Natural killer cell (primary cell): ENCODE results near the gene PCBD1. TPM values are rescaled to one million over a fixed set of nuclear protein-coding genes. Genes with fewer than 3 reads are reported as not detected.

Source experiments
- ATAC-seq, 3 donors: fragments of 150-1000 bp in 2 of 3; fragments of 200-7000 bp in 1 of 3; cut with Tn5 transposase; 1 replicate in 1 of 3; 2 replicates in 2 of 3; pipeline ENCODE4 v1.10.0; 2021; ENCODE audit warnings: mild to moderate bottlenecking in 2 of 3, moderate library complexity in 2 of 3
- DNase-seq, 2 donors: peaks; one replicate each; pipeline versions ENCODE4 v3.0.0 to v3.0.0-alpha.2; 2013 to 2021; ENCODE audit warnings: mixed read lengths in 1 of 2
- H3K27ac ChIP-seq: one replicate; pipeline ENCODE4 v1.5.1; 2013; ENCODE audit warnings: mild to moderate bottlenecking, low read length
- H3K27me3 ChIP-seq: one replicate; pipeline ENCODE4 v1.6.1; 2013; ENCODE audit warnings: low read length; ENCODE audit not compliant: control insufficient read depth, insufficient read depth
- H3K36me3 ChIP-seq: one replicate; pipeline ENCODE4 v1.6.1; 2013; ENCODE audit warnings: low read length; ENCODE audit not compliant: control insufficient read depth, insufficient read depth
- H3K4me1 ChIP-seq: one replicate; pipeline ENCODE4 v1.6.1; 2013; ENCODE audit warnings: low read length; ENCODE audit not compliant: control insufficient read depth, insufficient read depth
- H3K4me3 ChIP-seq: one replicate; pipeline ENCODE4 v1.5.1; 2013; ENCODE audit warnings: low read length
- H3K9me3 ChIP-seq: one replicate; pipeline ENCODE4 v1.6.1; 2013; ENCODE audit warnings: low read length; ENCODE audit not compliant: control insufficient read depth, insufficient read depth
- H3K27ac Mint-ChIP-seq, 2 donors: one replicate each; pipeline ENCODE4 v1.8.0; 2022; ENCODE audit warnings: mild to moderate bottlenecking in 2 of 2, mixed read lengths in 2 of 2, moderate library complexity in 1 of 2
- H3K27me3 Mint-ChIP-seq, 2 donors: one replicate each; pipeline ENCODE4 v1.8.0; 2022; ENCODE audit warnings: low read depth in 2 of 2, mixed read lengths in 2 of 2
- H3K36me3 Mint-ChIP-seq: one replicate; pipeline ENCODE4 v1.8.0; 2022; ENCODE audit warnings: mixed read lengths
- H3K4me1 Mint-ChIP-seq, 2 donors: one replicate each; pipeline ENCODE4 v1.8.0; 2022; ENCODE audit warnings: mixed read lengths in 2 of 2
- H3K4me3 Mint-ChIP-seq: one replicate; pipeline ENCODE4 v1.8.0; 2022; ENCODE audit warnings: mild to moderate bottlenecking, moderate library complexity, mixed read lengths
- H3K9me3 Mint-ChIP-seq, 2 donors: one replicate each; pipeline ENCODE4 v1.8.0; 2022; ENCODE audit warnings: mixed read lengths in 2 of 2
- CTCF ChIP-seq: fragments of 200-600 bp; IDR thresholded peaks from one replicate; pipeline ENCODE4 v1.8.0; 2022; ENCODE audit warnings: antibody characterized with exemption
- WGBS: methylation state at CpG from one replicate; pipeline ENCODE4 v1.1.7; 2013; ENCODE audit warnings: missing lambda C conversion rate; ENCODE audit not compliant: insufficient coverage; 5-methylcytosine and 5-hydroxymethylcytosine counted together
- intact Hi-C: fragments of 100-400 bp; cut with micrococcal nuclease; formaldehyde crosslinking; loops from one replicate; pipeline ENCODE4 v1.14.2; 2022
- total RNA-seq, 4 donors: library from RNA; stranded (reverse); fragments of 120-200 nt in 1 of 4; gene quantifications; one replicate each; pipeline versions ENCODE4 v1.2.3 to v1.2.4, GENCODE V29; 2013 to 2022

The PCBD1 gene
- total RNA-seq, 3 donors from 2014 or later (not counting 1 experiment from before 2014, with no cell fraction given), result 7.2 to 15.3 (median 10.4) TPM

- no peaks in the 10 kb centered on the region for H3K4me1 Mint-ChIP-seq
- no peaks in the 10 kb centered on the region for H3K36me3 Mint-ChIP-seq
- H3K9me3 Mint-ChIP-seq, result no peaks in the 10 kb centered on the region
- WGBS, result 94% methylated on average over 10 of the region's 10 CpGs
- Histone ChIP-seq H3K4me3 (no peak overlapping the region), H3K27ac (no peak overlapping the region), H3K36me3 (no peaks in the 10 kb centered on the region), H3K4me1 (no peaks in the 10 kb centered on the region), H3K9me3 (no peaks in the 10 kb centered on the region), H3K27me3 (no peaks in the 10 kb centered on the region)
- no peak overlapping the region for H3K27ac Mint-ChIP-seq
- no peak for ATAC-seq
- no peak overlapping the region for H3K4me3 Mint-ChIP-seq
- TF ChIP-seq CTCF, result no peak
- intact Hi-C loops, result no loop called here
- H3K27me3 Mint-ChIP-seq, result peaks cover 0 to 2% of the 10 kb centered on the region in 2 donors
- no peak for DNase-seq
Observed at GRCh38 chr10:70935631-70936030, 47.3 kb upstream of the PCBD1 start.

GRCh38 chr10:70935125-70935625 lies 46.8 kb upstream of the PCBD1 start:
- DNase-seq (no peak), ATAC-seq (no peak)
- intact Hi-C loops, result no loop called here
- Histone ChIP-seq H3K27me3 (no peaks in the 10 kb centered on the region), H3K36me3 (no peaks in the 10 kb centered on the region), H3K4me1 (no peaks in the 10 kb centered on the region), H3K4me3 (no peak overlapping the region), H3K9me3 (no peaks in the 10 kb centered on the region), H3K27ac (no peak overlapping the region)
- peaks cover 0 to 2% of the 10 kb centered on the region in 2 donors for H3K27me3 Mint-ChIP-seq
- no peak overlapping the region for H3K27ac Mint-ChIP-seq
- no peaks in the 10 kb centered on the region for H3K4me1 Mint-ChIP-seq
- no peak for TF ChIP-seq CTCF
- no peaks in the 10 kb centered on the region for H3K9me3 Mint-ChIP-seq
- WGBS, result 91% methylated on average over 11 of the region's 11 CpGs
- no peak overlapping the region for H3K4me3 Mint-ChIP-seq
- H3K36me3 Mint-ChIP-seq, result no peaks in the 10 kb centered on the region

- ATAC-seq, result no peak
- no peaks in the 10 kb centered on the region for H3K36me3 Mint-ChIP-seq
- H3K4me3 Mint-ChIP-seq, result no peak overlapping the region
- H3K9me3 Mint-ChIP-seq, result no peaks in the 10 kb centered on the region
- Histone ChIP-seq H3K36me3 (no peaks in the 10 kb centered on the region), H3K27me3 (no peaks in the 10 kb centered on the region), H3K4me3 (no peak overlapping the region), H3K9me3 (no peaks in the 10 kb centered on the region), H3K27ac (no peak overlapping the region), H3K4me1 (no peaks in the 10 kb centered on the region)
- intact Hi-C loops, result no loop called here
- no peak overlapping the region for H3K27ac Mint-ChIP-seq
- TF ChIP-seq CTCF, result no peak
- no peak for DNase-seq
- peaks cover 0 to 2% of the 10 kb centered on the region in 2 donors for H3K27me3 Mint-ChIP-seq
- no CpG with 5 or more reads among the region's 1 CpG for WGBS
- H3K4me1 Mint-ChIP-seq, result no peaks in the 10 kb centered on the region
Observed at GRCh38 chr10:70934701-70935100, 46.3 kb upstream of the PCBD1 start.
